NCI-H748 (cell line): ENCODE data around the gene DACT3.

Experiments
- DNase-seq: peaks from one replicate; lab custom pipeline; 2025; ENCODE audit not compliant: unreplicated experiment; lab: John Stamatoyannopoulos, UW

DACT3 gene

GRCh38 chr19:46670813-46671212, 9.8 kb upstream of the DACT3 start:
- no peak for DNase-seq

- DNase-seq, result no peak
Observed at GRCh38 chr19:46668662-46669061, 7.7 kb upstream of the DACT3 start.

- no peak for DNase-seq
Observed at GRCh38 chr19:46665072-46665471, 4.1 kb upstream of the DACT3 start.

GRCh38 chr19:46661735-46662592, 982 bp upstream of the DACT3 start:
- DNase-seq, result peak; percentile 95

GRCh38 chr19:46660551-46661019, 397 bp downstream of the DACT3 start:
- DNase-seq, result no peak

GRCh38 chr19:46660008-46660517, 919 bp downstream of the DACT3 start:
- no peak for DNase-seq

GRCh38 chr19:46659151-46660007, 1.6 kb downstream of the DACT3 start:
- no peak for DNase-seq

- no peak for DNase-seq
Observed at GRCh38 chr19:46656541-46656940, 4.4 kb downstream of the DACT3 start.

- no peak for DNase-seq
Observed at GRCh38 chr19:46654621-46655152, 6.3 kb downstream of the DACT3 start.

- DNase-seq, result no peak
Observed at GRCh38 chr19:46650445-46650844, 10.5 kb downstream of the DACT3 start.

- no peak for DNase-seq
Observed at GRCh38 chr19:46648961-46649960, 11.7 kb downstream of the DACT3 start.

- DNase-seq, result no peak
Observed at GRCh38 chr19:46648060-46648960, 12.7 kb downstream of the DACT3 start.

- no peak for DNase-seq
Observed at GRCh38 chr19:46646402-46646801, 14.6 kb downstream of the DACT3 start.

- DNase-seq, result no peak
Observed at GRCh38 chr19:46644720-46645119, 16.3 kb downstream of the DACT3 start.

- DNase-seq, result no peak
Observed at GRCh38 chr19:46640656-46641055, 20.3 kb downstream of the DACT3 start.

GRCh38 chr19:46639358-46640182, 21.4 kb downstream of the DACT3 start:
- DNase-seq, result peak; percentile 79

- no peak for DNase-seq
Observed at GRCh38 chr19:46637224-46637623, 23.8 kb downstream of the DACT3 start.
